Endothelial cell of umbilical vein (primary cell): ENCODE measurements around the gene SPNS1. TPM values are rescaled to one million over a fixed set of nuclear protein-coding genes. Genes with fewer than 3 reads are reported as not detected.
"Not testable (repeated sequence)": the region's sequence is repeated elsewhere in the genome, so short reads cannot be mapped to it uniquely, and the experiment has no call there.

Experiments used
- BruUV-seq: library from RNA; stranded (reverse); fragments of 400-500 nt; replicated peaks from 2 replicates; lab custom pipeline; 2021; lab: Mats Ljungman, UMichigan
- CTCF ChIA-PET: fragments of 300-600, 350-600 bp; sonication (Branson Sonifier 250); formaldehyde crosslinking; loops from one replicate; lab custom pipeline; 2021; ENCODE audit warnings: antibody characterized with exemption, inconsistent platforms; lab: Charles Lee
- POLR2A ChIA-PET: fragments of 300-600, 350-600 bp; sonication (Branson Sonifier 250); formaldehyde crosslinking; loops from one replicate; lab custom pipeline; 2021; ENCODE audit warnings: antibody characterized with exemption, inconsistent platforms; lab: Charles Lee
- DNase-seq: peaks from one replicate; pipeline ENCODE4 v3.0.0-alpha.2; 2011; ENCODE audit warnings: low read depth, low spot score
- FAIRE-seq: peaks from 2 replicates; lab custom pipeline; 2011; peaks lifted over from hg19 to GRCh38; lab: Jason Lieb, UNC
- H2AFZ ChIP-seq: 2 replicates; pipeline ENCODE4 v1.6.0; 2012; ENCODE audit warnings: low read depth, low read length, control low read depth, inconsistent platforms
- H3K27ac ChIP-seq: 2 replicates; pipeline ENCODE4 v1.5.1; 2011; ENCODE audit warnings: low read depth, mild to moderate bottlenecking, control low read depth, low read length, moderate library complexity; ENCODE audit not compliant: insufficient read depth
- H3K27me3 ChIP-seq, 2 experiments: 2 replicates each; pipeline versions ENCODE4 v1.6.0 to v1.6.1; 2011; ENCODE audit warnings: low read length in 2 of 2, mixed read lengths in 1 of 2; ENCODE audit not compliant: control insufficient read depth in 2 of 2, insufficient read depth in 2 of 2
- H3K36me3 ChIP-seq, 2 experiments: 2 replicates in 1 of 2; 3 replicates in 1 of 2; pipeline ENCODE4 v1.5.1; 2011; ENCODE audit warnings: low read length in 2 of 2, mild to moderate bottlenecking in 1 of 2, moderate library complexity in 1 of 2; ENCODE audit not compliant: control insufficient read depth in 2 of 2, insufficient read depth in 2 of 2; ENCODE audit errors: extremely low read depth in 1 of 2
- H3K4me1 ChIP-seq: 3 replicates; pipeline ENCODE4 v1.5.1; 2011; ENCODE audit warnings: mild to moderate bottlenecking, low read length; ENCODE audit not compliant: control insufficient read depth, insufficient read depth; ENCODE audit errors: extremely low read depth
- H3K4me2 ChIP-seq: 2 replicates; pipeline ENCODE4 v1.6.1; 2011; ENCODE audit warnings: low read length, control low read depth, mixed read lengths; ENCODE audit not compliant: insufficient read depth
- H3K4me3 ChIP-seq, 3 experiments: fragments of 200-600 bp in 1 of 3; sonication (generic), shearing (Covaris generic) in 1 of 3; replicated peaks in 1 of 3; 2 replicates each; pipeline ENCODE4 v1.5.1; 2011 to 2016; ENCODE audit warnings: control low read depth in 3 of 3, low read length in 3 of 3, mild to moderate bottlenecking in 2 of 3, inconsistent platforms in 1 of 3, low read depth in 1 of 3, moderate library complexity in 1 of 3; ENCODE audit not compliant: insufficient read depth in 1 of 3
- H3K79me2 ChIP-seq: 2 replicates; pipeline ENCODE4 v1.6.0; 2012; ENCODE audit warnings: low read length, inconsistent platforms; ENCODE audit not compliant: control insufficient read depth, insufficient read depth
- H3K9ac ChIP-seq: replicated peaks from 2 replicates; pipeline ENCODE3; 2011; ENCODE audit warnings: low read length, control low read depth; ENCODE audit not compliant: insufficient read depth; ENCODE audit errors: extremely low read depth
- H3K9me1 ChIP-seq: replicated peaks from 3 replicates; pipeline ENCODE4 v1.6.0; 2011; ENCODE audit warnings: mild to moderate bottlenecking, low read length; ENCODE audit not compliant: control insufficient read depth, insufficient read depth; ENCODE audit errors: extremely low read depth
- H3K9me3 ChIP-seq: replicated peaks from 2 replicates; pipeline ENCODE4 v1.5.1; 2012; ENCODE audit warnings: low read length, inconsistent platforms; ENCODE audit not compliant: control insufficient read depth, insufficient read depth
- H4K20me1 ChIP-seq: replicated peaks from 2 replicates; pipeline ENCODE3; 2011; ENCODE audit warnings: mild to moderate bottlenecking, low read length; ENCODE audit not compliant: control insufficient read depth, insufficient read depth; ENCODE audit errors: extremely low read depth
- CTCF ChIP-seq, 2 donors: IDR thresholded peaks; 1 replicate in 1 of 2; 2 replicates in 1 of 2; pipeline ENCODE4 v1.5.1; 2011; ENCODE audit warnings: low read length in 2 of 2, mild to moderate bottlenecking in 2 of 2, moderate library complexity in 2 of 2, control low read depth in 1 of 2, inconsistent platforms in 1 of 2, low read depth in 1 of 2; ENCODE audit not compliant: insufficient read depth in 1 of 2; ENCODE audit errors: extremely low read depth in 1 of 2
- FOS ChIP-seq: IDR thresholded peaks from 2 replicates; pipeline ENCODE4 v1.6.1; 2011; ENCODE audit warnings: mild to moderate bottlenecking, low read length, moderate library complexity, borderline replicate concordance; ENCODE audit not compliant: insufficient read depth
- POLR2A ChIP-seq: IDR thresholded peaks from 2 replicates; pipeline ENCODE4 v1.6.1; 2012; ENCODE audit warnings: low read depth, mild to moderate bottlenecking, control low read depth, low read length
- POLR2AphosphoS5 ChIP-seq: IDR thresholded peaks from 2 replicates; pipeline ENCODE4 v1.6.1; 2012; ENCODE audit warnings: low read depth, mild to moderate bottlenecking, control low read depth, low read length, moderate library complexity; ENCODE audit not compliant: insufficient read depth
- dilution Hi-C: fragments of 300-500 bp; cut with MboI; formaldehyde crosslinking; loops from one replicate; pipeline ENCODE4 v1.15.0; 2019; ENCODE audit warnings: low sequenced_read_pairs; ENCODE audit not compliant: extremely low pct_ligation_motif_present
- intact Hi-C: fragments of 100-400 bp; cut with micrococcal nuclease; formaldehyde crosslinking; loops from one replicate; pipeline ENCODE4 v1.10.0; 2022
- polyA plus RNA-seq, 4 experiments: library from polyadenylated mRNA; depleted of rRNA in 3 of 4; stranded (reverse) in 3 of 4; unstranded in 1 of 4; fragments of >200 nt; gene quantifications; 2 replicates each; pipeline versions ENCODE4 v1.2.1 to v1.2.3, GENCODE V29; 2011 to 2012; ENCODE audit warnings: missing spikeins in 1 of 4
- total RNA-seq: library from RNA; stranded (reverse); gene quantifications from 2 replicates; pipeline ENCODE4 v1.2.3, GENCODE V29; 2021

Gene SPNS1
- total and polyA plus RNA-seq, 2 donors (not counting 3 experiments of a cell fraction or from before 2014, with no cell fraction given): 65.2 to 133 TPM

DNA sequence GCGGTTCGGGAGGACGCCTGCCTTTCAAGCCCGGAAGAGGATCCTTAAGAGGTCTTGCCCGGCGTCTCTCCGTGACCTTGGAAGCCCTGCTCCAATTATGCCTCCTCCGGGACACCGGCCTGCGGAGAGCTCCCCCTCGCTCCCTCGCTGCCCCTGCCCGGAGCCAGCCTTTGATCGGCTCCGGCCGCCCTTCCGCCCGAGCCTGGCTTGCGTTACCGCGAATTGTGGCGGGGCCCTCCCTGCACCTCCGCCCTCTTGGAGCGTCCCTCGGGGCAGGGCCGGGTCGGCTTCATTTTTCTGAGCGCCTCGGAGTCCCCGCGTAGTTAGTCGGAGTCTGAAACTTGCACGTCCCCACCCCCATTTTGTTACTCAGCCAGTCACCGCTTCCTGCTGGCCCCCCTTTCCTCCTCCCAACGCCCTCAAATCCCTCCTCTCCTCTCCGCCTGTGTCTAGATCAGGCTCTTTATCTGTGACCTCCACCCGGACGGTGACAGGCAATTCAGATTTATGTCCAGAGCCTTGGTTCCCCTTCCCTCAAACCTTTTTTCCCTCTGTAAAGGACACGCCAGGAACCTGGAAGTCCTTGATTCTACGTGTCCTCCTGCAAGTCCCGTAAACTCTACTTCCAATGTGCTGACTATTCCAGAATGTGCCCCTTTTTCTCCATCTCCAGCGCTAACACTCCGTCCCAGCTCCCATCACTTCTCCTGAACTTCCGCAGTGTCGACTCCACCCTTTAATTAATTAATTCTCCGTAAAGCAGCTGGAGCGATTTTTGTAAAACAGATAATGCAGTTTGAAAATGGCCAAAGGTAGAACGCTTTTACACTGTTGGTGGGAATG, 49.0 kb upstream of the SPNS1 start:
- Histone ChIP-seq H3K27ac (peak overlapping the region; percentile 87), H3K9ac (peak overlapping the region; percentile 90), H3K4me2 (peak overlapping the region; percentile 57), H3K4me3 (peak overlapping the region; percentile 51 to 74 (median 70)), H4K20me1 (no peaks in the 10 kb centered on the region), H3K36me3 (peaks cover 0 to 2% of the 10 kb centered on the region in 2 experiments), H3K9me1 (no peaks in the 10 kb centered on the region), H2AFZ (peak overlapping the region; percentile 29), H3K27me3 (no peaks in the 10 kb centered on the region), H3K4me1 (no peaks in the 10 kb centered on the region), H3K79me2 (no peaks in the 10 kb centered on the region), H3K9me3 (no peaks in the 10 kb centered on the region)
- ChIA-PET CTCF (interaction anchor here (1.0 to 4.1 kb wide), 3 partner anchors 11 to 48 kb away, joined by 4 to 27 read pairs (median 6); no protein-coding TSS in a partner anchor), POLR2A (no interaction called here)
- peak; percentile 80 for DNase-seq
- TSS peak; percentile 87 for BruUV-seq
- intact Hi-C loops: loop anchor here (1.0 to 2.0 kb wide), 5 partner anchors 11 to 101 kb away; partner anchors contain the start of genes SH2B1 and TUFM
- no peak for FAIRE-seq
- no peak for TF ChIP-seq CTCF (IDR thresholded peaks at IDR 0.05; ENCODE audit: extremely low read depth in 1 of 2, insufficient read depth in 1 of 2, low read depth in 1 of 2, low read length in 2 of 2)
- peak; percentile 24 for TF ChIP-seq FOS
- TF ChIP-seq POLR2A: peak; percentile 45
- TF ChIP-seq POLR2AphosphoS5: peak; percentile 49
- dilution Hi-C loops: no loop called here

- FAIRE-seq, BruUV-seq, H3K4me3 ChIP-seq, H3K27me3 ChIP-seq, H2AFZ ChIP-seq, H3K9me1 ChIP-seq, H3K27ac ChIP-seq, H3K9me3 ChIP-seq, H3K4me2 ChIP-seq, H3K36me3 ChIP-seq, dilution Hi-C loops, H4K20me1 ChIP-seq, H3K4me1 ChIP-seq, DNase-seq, intact Hi-C loops, POLR2A ChIA-PET, H3K79me2 ChIP-seq, H3K9ac ChIP-seq: not testable (repeated sequence)
- CTCF ChIA-PET: interaction anchor here (1.1 to 4.1 kb wide), 2 partner anchors 10 to 18 kb away, joined by 3 to 27 read pairs; no protein-coding TSS in a partner anchor
Observed at GRCh38 chr16:28926284-28926683, 48.3 kb upstream of the SPNS1 start.
